ENCODE data around the gene MORC4.
"Not testable (repeated sequence)": the region's sequence is repeated elsewhere in the genome, so short reads cannot be mapped to it uniquely, and the experiment has no call there.

Gene MORC4

DNA sequence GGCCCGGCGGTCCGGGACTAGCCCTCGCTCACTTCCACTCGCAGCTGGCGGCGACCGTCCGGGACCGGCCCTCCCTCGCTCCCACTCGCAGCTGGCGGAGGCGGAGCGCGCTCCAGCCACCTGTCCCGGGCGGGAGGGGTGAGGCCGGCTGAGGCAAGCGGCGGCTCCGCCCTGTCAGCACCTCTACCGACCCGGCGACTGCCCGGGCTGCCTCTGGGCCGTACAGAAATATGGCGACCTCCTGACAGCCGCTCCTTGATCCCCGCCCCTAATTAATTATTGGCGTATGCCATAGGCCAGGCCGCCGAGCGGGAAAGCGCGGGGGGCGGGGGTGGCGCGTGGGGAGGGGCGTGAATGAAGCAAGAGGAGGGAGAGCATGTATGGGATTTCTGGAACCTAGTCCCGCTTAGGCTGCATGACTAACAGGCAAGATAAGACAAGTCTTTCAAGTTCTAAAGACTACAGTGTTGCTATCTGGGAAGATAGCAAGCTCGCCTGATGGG, at the start of gene MORC4:
Gene MORC4 (minus strand): TSS at position 200 of the 503 bp plus-strand sequence. CDS start 243 bp downstream, outside the sequence.
- peak; percentile 46 for DNase-seq (ENCODE audit: low read depth)

- DNase-seq (ENCODE audit: low read depth) = no peak
These were observed 47.6 kb upstream of the MORC4 start for GRCh38 chrX:107047622-107048021.

GRCh38 chrX:107029752-107030151, 29.7 kb upstream of the MORC4 start:
- DNase-seq (ENCODE audit: low read depth) = no peak

- DNase-seq (ENCODE audit: low read depth) = no peak
These were observed 25.5 kb upstream of the MORC4 start for GRCh38 chrX:107025545-107025944.

GRCh38 chrX:107014936-107015335, 14.9 kb upstream of the MORC4 start:
- DNase-seq (ENCODE audit: low read depth) = no peak

- DNase-seq (ENCODE audit: low read depth) = no peak
These were observed 8.0 kb upstream of the MORC4 start for GRCh38 chrX:107008034-107008433.

DNA sequence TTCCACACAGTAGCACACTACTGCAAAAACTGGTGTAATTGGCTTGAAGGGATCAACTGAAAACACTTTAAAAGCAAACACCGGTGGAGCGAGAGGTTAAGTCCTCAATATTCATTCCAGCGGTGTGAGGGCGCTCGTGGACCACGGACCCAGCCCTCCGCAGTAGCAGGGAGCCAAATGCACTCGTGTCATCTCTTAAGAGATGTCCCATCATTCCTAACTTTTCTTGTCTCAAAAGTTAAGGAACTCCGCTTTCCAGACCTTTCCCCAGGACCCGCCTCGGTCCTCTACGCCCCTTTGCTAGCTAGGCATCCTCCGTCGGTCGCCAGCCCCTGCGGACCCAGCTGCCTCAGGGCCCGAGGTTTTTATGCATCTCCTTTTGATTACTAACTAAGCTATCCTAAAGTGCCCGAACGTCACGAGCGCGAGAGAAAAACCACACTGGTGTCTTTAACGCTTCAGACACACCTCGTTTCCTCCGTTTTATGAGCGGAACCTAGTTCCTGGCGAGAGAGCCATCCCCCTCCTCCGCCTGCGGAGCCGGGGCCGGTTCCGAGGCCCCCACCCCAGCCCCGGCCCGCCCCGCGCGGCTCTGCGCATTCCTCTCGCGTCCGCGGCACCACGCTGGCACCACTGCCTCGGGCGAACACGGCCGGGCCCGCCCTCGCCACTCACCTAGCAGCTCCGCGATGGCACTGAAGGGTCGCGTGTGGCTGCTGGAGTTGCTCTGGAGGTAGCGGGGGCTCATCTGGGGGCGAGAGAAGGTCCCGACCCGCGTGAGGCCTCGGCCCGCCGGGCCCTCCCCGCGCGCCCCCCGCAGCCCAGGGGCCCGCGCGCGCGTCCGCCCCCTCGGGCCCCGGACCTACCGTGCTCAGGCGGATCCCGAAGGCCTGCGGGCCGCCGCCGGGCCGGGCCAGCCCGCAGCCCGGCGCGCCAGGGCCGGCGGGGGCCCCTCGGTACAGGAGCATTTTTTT, 723 bp downstream of the MORC4 start:
- no peak for DNase-seq (ENCODE audit: low read depth)

GRCh38 chrX:106997611-106998010, 2.4 kb downstream of the MORC4 start:
- DNase-seq (ENCODE audit: low read depth) = no peak

DNA sequence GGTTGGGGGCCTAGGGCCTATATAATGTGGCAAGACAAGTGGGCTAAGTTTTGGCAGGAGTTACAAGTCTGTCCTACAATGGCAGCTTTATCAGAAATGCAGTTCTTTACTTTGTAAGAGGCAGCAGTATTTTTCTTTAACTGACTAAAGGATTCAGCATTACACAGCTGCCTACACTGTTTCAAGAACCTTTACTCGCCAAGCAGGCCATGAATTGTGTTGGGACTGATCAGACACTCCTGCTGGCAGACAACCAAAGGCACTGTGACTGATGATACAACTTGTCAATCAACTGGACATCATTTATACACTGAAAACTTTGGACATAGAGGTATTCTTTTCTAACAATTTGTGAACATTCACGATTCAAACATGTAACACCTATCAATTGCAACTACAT, 4.3 kb downstream of the MORC4 start:
- no peak for DNase-seq (ENCODE audit: low read depth)

DNA sequence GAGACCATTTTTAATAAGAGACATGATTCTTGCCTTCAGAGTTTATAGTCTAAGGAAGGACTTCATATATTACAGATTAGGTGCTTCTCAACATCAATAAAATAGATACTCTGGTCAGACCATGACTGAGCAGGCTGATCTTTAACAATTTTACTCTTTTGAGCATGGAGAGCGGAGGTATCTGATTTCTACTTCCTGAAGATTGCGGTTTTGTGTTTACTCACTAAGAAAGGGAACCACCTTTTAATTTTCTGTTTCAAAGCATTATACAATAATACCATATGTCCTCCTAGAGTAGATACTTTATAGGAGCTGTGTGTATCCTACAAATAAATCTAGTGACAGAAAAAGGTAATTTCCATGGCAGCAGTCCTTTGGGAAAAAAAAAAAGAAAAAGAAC, 12.5 kb downstream of the MORC4 start:
- DNase-seq (ENCODE audit: low read depth) = no peak

- no peak for DNase-seq (ENCODE audit: low read depth)
These were observed 18.9 kb downstream of the MORC4 start for GRCh38 chrX:106980952-106981626.

GRCh38 chrX:106976416-106976815, 23.6 kb downstream of the MORC4 start:
- no peak for DNase-seq (ENCODE audit: low read depth)

- DNase-seq (ENCODE audit: low read depth) = no peak
These were observed 26.4 kb downstream of the MORC4 start for GRCh38 chrX:106973433-106974149.

DNA sequence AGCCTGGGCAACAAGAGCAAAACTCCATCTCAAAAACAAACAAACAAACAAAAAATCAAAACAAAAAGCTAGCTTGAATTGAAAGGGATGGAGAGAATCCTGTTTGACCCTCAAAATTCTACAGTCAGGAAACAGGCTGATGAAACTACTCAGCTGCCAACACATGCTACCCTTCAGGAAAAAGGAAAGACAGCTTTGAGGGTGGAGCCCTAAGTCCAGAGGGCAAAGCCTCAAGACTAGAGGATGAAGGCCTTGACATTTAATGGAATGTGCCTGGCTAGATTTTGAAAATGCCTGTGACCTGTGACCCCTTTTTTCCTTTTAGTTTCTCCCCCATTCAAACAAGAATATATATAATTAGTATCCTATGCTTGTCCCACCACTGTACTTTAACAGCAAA, 27.1 kb downstream of the MORC4 start:
- DNase-seq (ENCODE audit: low read depth) = no peak

GRCh38 chrX:106966547-106966946, 33.5 kb downstream of the MORC4 start:
- not testable (repeated sequence) for DNase-seq (ENCODE audit: low read depth)

GRCh38 chrX:106964290-106964689, 35.7 kb downstream of the MORC4 start:
- DNase-seq (ENCODE audit: low read depth) = no peak

DNA sequence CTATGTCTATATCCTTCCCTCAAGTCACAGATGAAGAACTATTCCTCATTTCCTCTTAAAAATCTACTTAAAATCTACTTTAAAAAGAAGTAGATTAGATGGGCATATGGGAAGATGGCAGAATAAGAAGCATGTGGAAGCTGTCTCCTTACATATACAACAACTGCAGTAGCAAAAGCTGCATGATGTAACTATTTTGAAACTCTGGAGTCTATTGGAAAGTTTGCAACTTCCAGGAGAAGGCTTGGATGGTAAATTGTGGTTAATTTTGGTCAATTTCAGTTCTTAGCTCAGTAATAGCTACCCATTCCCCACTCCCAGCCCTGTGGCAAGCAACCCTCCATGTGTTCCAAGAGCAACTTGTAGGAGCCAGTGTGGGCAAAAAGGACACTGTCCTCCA, 36.9 kb downstream of the MORC4 start:
- DNase-seq (ENCODE audit: low read depth) = no peak

GRCh38 chrX:106959901-106960300, 40.1 kb downstream of the MORC4 start:
- no peak for DNase-seq (ENCODE audit: low read depth)

DNA sequence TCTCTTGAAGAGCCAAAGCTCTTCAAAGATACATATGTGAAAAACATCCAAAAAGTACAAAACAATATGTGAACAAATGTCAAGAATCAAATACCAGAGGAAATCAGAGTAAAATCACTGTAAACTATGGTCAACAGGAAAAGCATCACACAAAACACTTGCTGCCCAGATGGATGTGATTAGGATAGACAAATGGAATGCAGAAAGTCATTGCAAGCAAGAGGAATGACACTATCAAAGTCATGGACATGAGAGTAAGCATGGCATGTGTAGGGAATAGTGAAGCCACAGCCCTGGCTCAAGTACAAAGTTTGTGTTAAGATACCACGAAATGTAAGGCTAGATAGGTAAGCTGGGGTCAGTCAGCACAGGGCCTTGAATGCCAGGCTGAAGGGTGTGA, 42.2 kb downstream of the MORC4 start:
- no peak for DNase-seq (ENCODE audit: low read depth)

DNA sequence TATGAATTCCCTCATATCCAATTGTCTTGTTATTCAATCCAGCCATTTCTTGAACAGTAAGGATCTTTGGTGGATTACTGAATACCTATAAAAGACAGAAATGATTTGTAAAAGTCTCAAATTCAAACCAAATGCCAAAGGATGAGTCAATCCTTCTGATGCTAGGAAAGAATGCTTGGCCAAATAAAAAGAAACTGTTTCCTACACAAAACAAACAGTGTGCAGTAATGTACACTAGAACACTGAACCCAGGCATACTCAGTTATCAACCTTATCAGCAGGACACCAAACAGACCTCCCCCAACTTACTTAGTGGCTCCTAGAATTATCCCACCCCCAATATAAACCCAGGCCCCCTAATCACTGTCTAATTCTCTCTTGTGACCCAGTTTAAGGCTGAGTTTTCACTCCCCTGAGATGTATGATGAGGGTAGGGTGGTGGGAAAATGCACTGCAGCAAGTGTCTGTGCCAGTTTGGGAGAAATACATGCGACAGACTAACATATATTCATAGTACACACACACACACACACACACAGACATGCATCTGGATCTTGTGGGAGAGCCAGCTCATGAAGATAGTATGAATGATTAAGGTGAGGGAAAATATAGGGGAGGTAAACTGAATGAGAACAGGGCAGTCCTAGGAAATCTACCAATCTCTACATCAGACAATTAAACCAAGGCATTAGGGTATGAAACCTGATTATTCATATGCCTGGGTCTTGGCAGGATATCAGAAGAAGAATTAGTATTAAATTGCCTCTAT, 44.8 kb downstream of the MORC4 start:
- DNase-seq (ENCODE audit: low read depth) = no peak

GRCh38 chrX:106954041-106954440, 46.0 kb downstream of the MORC4 start:
- no peak for DNase-seq (ENCODE audit: low read depth)

DNA sequence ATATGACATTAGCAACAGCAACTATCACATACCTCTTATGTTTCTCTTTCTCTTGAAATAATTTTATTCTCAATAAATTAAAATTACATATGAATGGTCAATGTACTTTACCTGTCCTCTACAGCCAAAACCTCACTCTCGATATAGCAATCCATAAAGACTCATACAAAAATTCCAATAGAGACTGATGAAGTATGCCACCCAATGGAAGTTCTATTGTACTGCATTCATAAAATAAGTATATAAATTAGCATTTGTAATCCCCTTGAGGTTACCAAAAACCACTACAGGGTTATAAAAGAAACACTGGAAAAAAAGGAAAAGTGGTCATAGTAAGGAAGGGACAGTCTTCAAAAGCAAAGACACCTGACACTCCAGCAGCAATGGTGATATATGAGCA, 47.0 kb downstream of the MORC4 start:
- DNase-seq (ENCODE audit: low read depth) = no peak

All from HS-27A (cell line).